GM21360 (cell line): ENCODE measurements around the gene KCNQ2.

Experiments used
- ATAC-seq: cut with Tn5 transposase; IDR thresholded peaks from one replicate; pipeline ENCODE4 v1.9.1; 2021; ENCODE audit warnings: mild to moderate bottlenecking, moderate library complexity; ENCODE audit not compliant: unreplicated experiment

KCNQ2 gene

GRCh38 chr20:63420359-63421093, 51.9 kb downstream of the KCNQ2 start:
- ATAC-seq = no peak

GRCh38 chr20:63419299-63419698, 53.2 kb downstream of the KCNQ2 start:
- no peak for ATAC-seq

GRCh38 chr20:63418617-63419016, 53.8 kb downstream of the KCNQ2 start:
- no peak for ATAC-seq

GRCh38 chr20:63417738-63418120, 54.7 kb downstream of the KCNQ2 start:
- ATAC-seq = no peak

GRCh38 chr20:63417097-63417737, 55.2 kb downstream of the KCNQ2 start:
- ATAC-seq = no peak

DNA sequence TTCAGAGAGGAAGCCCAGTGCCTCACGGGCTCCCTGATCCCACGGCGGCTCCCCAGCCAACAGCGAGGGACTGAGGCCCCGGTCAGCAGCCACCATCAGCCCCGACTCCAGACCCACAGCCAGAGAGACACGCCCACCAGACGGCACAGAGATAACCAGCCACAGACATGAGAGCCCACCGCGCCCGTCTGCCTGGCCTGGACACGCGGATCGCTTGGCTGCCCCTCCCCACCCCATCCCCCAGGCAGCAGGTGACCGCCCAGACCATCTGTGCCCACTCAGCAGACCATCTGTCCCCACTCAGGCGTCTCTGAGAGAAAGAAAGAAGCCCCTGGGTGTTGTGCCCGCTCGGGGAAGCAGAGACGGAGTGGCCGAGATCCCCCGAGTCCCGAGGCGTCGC, 55.8 kb downstream of the KCNQ2 start:
- ATAC-seq = no peak

GRCh38 chr20:63415647-63416391, 56.6 kb downstream of the KCNQ2 start:
- no peak for ATAC-seq

DNA sequence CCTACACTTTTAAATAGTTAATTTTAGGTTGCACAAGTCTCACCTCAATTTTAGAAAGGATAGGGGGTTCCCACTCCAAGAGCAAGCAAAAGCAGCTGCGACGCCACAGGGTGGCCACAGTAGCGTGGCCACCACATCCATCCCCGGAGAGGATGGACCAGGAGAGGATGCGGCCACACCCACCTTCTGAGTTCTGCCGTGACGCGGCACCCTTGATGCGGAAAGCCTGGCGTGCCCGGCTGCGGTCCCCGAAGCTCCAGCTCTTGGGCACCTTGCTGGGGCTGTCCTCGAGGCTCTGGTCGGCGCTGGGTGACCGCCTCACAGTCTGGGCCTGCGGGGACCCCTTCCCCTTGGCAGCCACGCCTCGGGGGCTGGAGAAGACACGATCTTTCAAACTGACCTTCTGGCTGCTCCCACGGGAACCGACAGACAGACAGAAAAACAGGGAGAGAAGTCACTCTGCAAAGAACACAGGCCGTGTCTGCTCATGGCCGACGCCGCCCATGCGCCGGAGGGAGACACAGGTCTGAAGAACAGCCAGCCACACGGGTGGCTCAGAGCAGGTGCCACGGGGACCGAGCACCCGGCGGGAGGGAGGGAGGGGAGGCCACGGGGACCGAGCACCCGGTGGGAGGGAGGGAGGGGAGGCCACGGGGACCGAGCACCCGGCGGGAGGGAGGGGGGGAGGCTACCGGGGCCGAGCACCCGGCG, 57.6 kb downstream of the KCNQ2 start:
- ATAC-seq = no peak

DNA sequence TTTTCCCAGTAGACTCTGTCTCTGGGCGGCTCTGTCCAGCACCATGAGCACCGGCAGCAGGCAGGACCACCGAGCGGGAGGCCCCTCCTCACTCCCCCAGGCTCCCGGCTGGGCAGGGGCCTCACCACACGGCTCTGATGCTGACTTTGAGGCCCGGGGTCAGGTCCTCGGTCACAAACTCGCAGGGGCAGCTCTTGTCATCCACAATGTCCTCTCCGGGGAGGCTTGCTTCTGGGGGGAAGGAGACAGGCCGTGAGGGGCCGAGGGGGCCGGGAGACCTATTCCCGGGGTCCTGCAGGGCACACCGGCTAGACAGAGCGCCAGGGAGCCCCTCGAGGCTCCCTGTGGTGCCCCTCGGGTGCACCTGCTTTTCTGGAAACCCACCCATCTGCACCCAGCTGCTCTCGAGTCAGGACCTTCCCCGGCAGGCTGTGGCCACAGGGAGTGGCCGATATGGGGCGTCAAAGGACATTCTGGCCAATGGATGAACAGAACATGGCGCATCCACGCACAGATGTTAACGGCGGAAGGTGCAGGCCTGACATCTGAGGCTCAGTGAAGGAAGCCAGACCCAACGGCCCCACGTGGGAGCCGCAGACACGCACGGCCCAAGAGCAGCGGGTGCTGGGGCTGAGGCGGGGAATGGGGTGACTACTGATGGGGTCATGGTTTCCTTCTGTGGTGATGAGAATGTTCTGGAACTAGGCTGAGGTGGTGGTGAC, 58.3 kb downstream of the KCNQ2 start:
- no peak for ATAC-seq

DNA sequence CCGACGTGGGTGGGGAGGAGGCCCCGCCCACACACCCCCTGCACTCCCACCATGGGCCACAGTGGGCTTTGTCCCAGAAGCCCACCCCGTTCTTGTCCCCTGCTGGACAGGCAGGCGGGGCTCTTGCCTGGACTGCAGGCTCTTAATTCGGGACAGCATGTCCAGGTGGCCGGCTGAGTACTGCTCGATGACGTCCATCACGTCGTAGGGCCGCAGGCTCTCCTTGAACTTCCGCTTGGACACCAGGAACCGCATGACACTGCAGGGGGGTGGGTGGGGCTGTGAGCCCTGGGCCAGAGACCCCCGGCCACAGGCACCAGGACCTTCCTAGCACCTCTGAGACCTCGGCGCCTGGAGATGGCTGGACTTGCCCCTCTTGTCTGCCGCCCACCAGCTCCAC, 59.1 kb downstream of the KCNQ2 start:
- no peak for ATAC-seq

- ATAC-seq = no peak
These were observed 59.6 kb downstream of the KCNQ2 start for GRCh38 chr20:63412889-63413288.

DNA sequence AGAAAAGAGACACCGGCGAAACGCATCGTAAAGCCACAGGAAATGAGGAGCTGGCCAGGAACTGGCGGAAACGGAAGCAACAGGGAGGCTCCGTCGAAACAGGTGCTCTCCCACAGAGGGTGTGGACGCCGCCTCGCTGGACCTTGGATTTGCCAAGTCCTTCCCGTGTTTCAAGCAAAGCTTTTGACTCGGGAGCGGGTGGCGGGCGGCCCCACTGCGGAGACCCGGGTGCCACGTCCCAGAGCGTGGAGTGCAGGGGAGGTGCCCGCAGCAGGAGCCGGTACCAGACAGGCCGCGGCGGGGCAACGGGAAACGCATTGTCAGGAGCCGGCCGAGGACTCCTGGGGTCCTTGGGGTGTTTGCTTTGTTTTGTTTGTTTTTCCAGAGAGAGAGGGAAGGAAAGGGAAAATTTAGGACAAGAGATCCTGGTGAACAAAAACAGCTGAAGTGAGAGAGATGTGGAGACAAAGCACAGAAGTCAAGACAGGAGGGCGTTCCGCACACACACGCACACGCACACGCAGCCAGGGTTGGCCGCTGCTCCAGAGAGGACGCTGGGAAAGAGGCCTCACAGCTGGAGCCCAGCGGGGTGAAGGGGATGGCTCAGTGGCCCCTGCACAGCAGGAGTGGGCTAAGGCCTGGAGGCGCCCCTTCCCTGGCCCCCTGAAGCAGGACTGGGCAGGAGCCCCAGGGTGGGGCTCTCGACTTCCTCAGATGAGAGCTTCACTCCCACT, 60.4 kb downstream of the KCNQ2 start:
- ATAC-seq = no peak

- no peak for ATAC-seq
These were observed 61.1 kb downstream of the KCNQ2 start for GRCh38 chr20:63411151-63411897.

- ATAC-seq = no peak
These were observed 62.5 kb downstream of the KCNQ2 start for GRCh38 chr20:63409834-63410435.

GRCh38 chr20:63409066-63409833, 63.2 kb downstream of the KCNQ2 start:
- no peak for ATAC-seq

DNA sequence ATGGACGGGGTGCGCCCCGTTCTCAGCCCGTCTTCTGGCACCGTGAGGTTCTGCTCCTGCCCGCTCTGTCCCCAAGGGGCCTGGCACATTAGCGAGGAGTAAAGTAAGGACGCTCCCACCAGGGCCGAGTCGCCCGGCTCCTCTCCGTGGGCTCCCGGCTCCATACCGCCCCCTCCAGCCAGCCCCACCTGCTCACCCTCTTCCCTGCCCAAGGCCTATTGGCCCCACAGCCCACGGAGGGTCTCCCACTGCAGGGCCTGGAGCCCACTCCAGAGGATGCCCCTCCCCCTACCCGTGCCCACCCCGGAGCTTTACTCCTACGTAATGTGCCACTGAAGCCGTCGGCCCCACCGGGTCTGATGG, 63.8 kb downstream of the KCNQ2 start:
- no peak for ATAC-seq

- no peak for ATAC-seq
These were observed 64.3 kb downstream of the KCNQ2 start for GRCh38 chr20:63407928-63408683.
